Loucy (cell line): ENCODE results near the gene NFS1.

ENCODE experiments used
- CTCF ChIP-seq: fragments of 200-600 bp; sonication (generic); conservative IDR thresholded peaks from 2 replicates; pipeline ENCODE4 v1.5.1; 2014; ENCODE audit warnings: mild to moderate bottlenecking, antibody characterized with exemption, low read length
- EZH2phosphoT487 ChIP-seq: fragments of 200-600 bp; IDR thresholded peaks from 2 replicates; pipeline ENCODE4 v1.6.1; 2018; ENCODE audit warnings: antibody characterized with exemption, mild to moderate bottlenecking, moderate library complexity, borderline replicate concordance

- TF ChIP-seq CTCF, result no peak
- no peak for TF ChIP-seq EZH2phosphoT487
Measured at GRCh38 chr20:35732644-35732982, 33.5 kb upstream of the NFS1 start.
